Measurements from ENCODE around the gene TXK.

DNA sequence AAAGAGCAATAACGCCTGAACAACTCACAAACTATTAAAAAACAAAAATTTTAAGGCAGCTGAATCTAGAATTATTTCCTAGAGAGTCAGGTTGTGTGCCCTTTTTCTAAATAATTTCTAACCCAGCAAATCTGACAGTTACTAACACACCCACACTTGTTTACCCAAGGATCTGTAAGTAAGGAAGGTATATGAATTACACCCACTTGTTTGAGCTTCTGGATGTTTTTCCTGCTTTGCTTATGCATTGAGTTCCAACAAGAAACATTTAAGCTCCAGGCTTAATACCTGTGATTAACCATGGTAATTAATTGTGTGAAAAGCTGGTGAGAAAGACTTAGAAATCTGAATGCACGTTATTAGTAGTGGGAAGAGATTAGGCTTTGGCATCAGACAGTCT is 115.9 kb downstream of the TXK start:
- no peak for TF ChIP-seq CTCF (conservative IDR thresholded peaks at IDR 0.05; ENCODE audit: low read length)
- TF ChIP-seq EZH2phosphoT487 (IDR thresholded peaks at IDR 0.05; ENCODE audit: borderline replicate concordance): no peak
